Neural cell (in vitro differentiated cells): ENCODE results near the gene TPD52L3. TPM values are rescaled to one million over a fixed set of nuclear protein-coding genes. Genes with fewer than 3 reads are reported as not detected.

Experiments used
- H2AFZ ChIP-seq: fragments of 200-600, 300-800 bp; sonication (generic), shearing (Covaris generic); 2 replicates; pipeline ENCODE4 v1.6.0; 2014; ENCODE audit warnings: low read depth, mild to moderate bottlenecking, antibody characterized with exemption, low read length, moderate library complexity
- H3F3A ChIP-seq: fragments of 200-600 bp; shearing (Covaris generic); 2 replicates; pipeline ENCODE4 v1.6.1; 2016; ENCODE audit warnings: mild to moderate bottlenecking, moderate library complexity, mixed read lengths, antibody characterized with exemption, low read length; ENCODE audit not compliant: insufficient read depth, poor library complexity, severe bottlenecking
- H3K27ac ChIP-seq: fragments of 200-600, 300-800 bp; sonication (generic), shearing (Covaris generic); 2 replicates; pipeline ENCODE4 v1.5.1; 2014; ENCODE audit warnings: mild to moderate bottlenecking, low read length, moderate library complexity
- H3K27me3 ChIP-seq: fragments of 300-800, 200-600 bp; sonication (generic), shearing (Covaris generic); 2 replicates; pipeline ENCODE4 v1.6.0; 2014; ENCODE audit warnings: mild to moderate bottlenecking, low read depth, low read length, moderate library complexity; ENCODE audit not compliant: insufficient read depth
- H3K36me3 ChIP-seq: fragments of 300-800, 200-600 bp; sonication (generic), shearing (Covaris generic); 2 replicates; pipeline ENCODE4 v1.5.1; 2014; ENCODE audit warnings: mild to moderate bottlenecking, antibody characterized with exemption, low read length, moderate library complexity; ENCODE audit not compliant: insufficient read depth
- H3K4me2 ChIP-seq: fragments of 300-800, 200-600 bp; sonication (generic), shearing (Covaris generic); 2 replicates; pipeline ENCODE4 v1.6.0; 2014; ENCODE audit warnings: mild to moderate bottlenecking, low read length
- H3K4me3 ChIP-seq: fragments of 300-800, 200-600 bp; sonication (generic), shearing (Covaris generic); 2 replicates; pipeline ENCODE4 v1.5.1; 2014; ENCODE audit warnings: mild to moderate bottlenecking, low read length, moderate library complexity
- H3K79me2 ChIP-seq: fragments of 200-600 bp; shearing (Covaris generic); replicated peaks from 2 replicates; pipeline ENCODE4 v1.6.0; 2014; ENCODE audit warnings: mild to moderate bottlenecking, low read length, moderate library complexity; ENCODE audit not compliant: insufficient read depth
- H3K9ac ChIP-seq: fragments of 300-800, 200-600 bp; sonication (generic), shearing (Covaris generic); 2 replicates; pipeline ENCODE4 v1.6.1; 2016; ENCODE audit warnings: mild to moderate bottlenecking, low read length, mixed read lengths
- H3K9me2 ChIP-seq: fragments of 200-600 bp; shearing (Covaris generic); 2 replicates; pipeline ENCODE4 v1.6.1; 2016; ENCODE audit warnings: mild to moderate bottlenecking, low read length, mixed read lengths; ENCODE audit not compliant: insufficient read depth
- H3K9me3 ChIP-seq: fragments of 200-600, 300-800 bp; sonication (generic), shearing (Covaris generic); 2 replicates; pipeline ENCODE4 v1.6.1; 2016; ENCODE audit warnings: mild to moderate bottlenecking, mixed run types, low read length, moderate library complexity, mixed read lengths
- H4K20me1 ChIP-seq: fragments of 200-600 bp; shearing (Covaris generic); 2 replicates; pipeline ENCODE4 v1.6.1; 2016; ENCODE audit warnings: mild to moderate bottlenecking, mixed run types; ENCODE audit not compliant: insufficient read depth
- CTCF ChIP-seq: fragments of 450-650 bp; IDR thresholded peaks from 2 replicates; pipeline ENCODE4 v1.5.1; 2014; ENCODE audit warnings: antibody characterized with exemption, mild to moderate bottlenecking, moderate library complexity; ENCODE audit not compliant: poor library complexity, severe bottlenecking
- EP300 ChIP-seq: fragments of 450-650 bp; conservative IDR thresholded peaks from 2 replicates; pipeline ENCODE4 v1.6.1; 2014; ENCODE audit warnings: antibody characterized with exemption, mild to moderate bottlenecking, moderate library complexity; ENCODE audit not compliant: poor library complexity, severe bottlenecking
- EZH2 ChIP-seq: fragments of 200-600, 300-800 bp; shearing (Covaris generic), sonication (generic); IDR thresholded peaks from 2 replicates; pipeline ENCODE4 v1.6.1; 2014; ENCODE audit warnings: antibody characterized with exemption, low read length, borderline replicate concordance, mild to moderate bottlenecking; ENCODE audit not compliant: insufficient read depth, poor library complexity, severe bottlenecking
- MXI1 ChIP-seq: fragments of 450-650 bp; conservative IDR thresholded peaks from 2 replicates; pipeline ENCODE4 v1.6.1; 2014; ENCODE audit warnings: antibody characterized with exemption, mild to moderate bottlenecking; ENCODE audit not compliant: poor library complexity, severe bottlenecking
- POLR2AphosphoS5 ChIP-seq: IDR thresholded peaks from 2 replicates; pipeline ENCODE4 v1.6.1; 2012
- RAD21 ChIP-seq: fragments of 450-650 bp; conservative IDR thresholded peaks from 2 replicates; pipeline ENCODE4 v1.6.1; 2014; ENCODE audit warnings: antibody characterized with exemption, mild to moderate bottlenecking, moderate library complexity
- REST ChIP-seq: IDR thresholded peaks from 2 replicates; pipeline ENCODE4 v1.6.1; 2012; ENCODE audit warnings: borderline replicate concordance
- SMC3 ChIP-seq: fragments of 450-650 bp; conservative IDR thresholded peaks from 2 replicates; pipeline ENCODE4 v1.6.1; 2014; ENCODE audit warnings: antibody characterized with exemption, mild to moderate bottlenecking, moderate library complexity; ENCODE audit not compliant: poor library complexity
- TAF1 ChIP-seq: IDR thresholded peaks from 2 replicates; pipeline ENCODE4 v1.6.1; 2012; ENCODE audit warnings: low read depth
- polyA plus RNA-seq: library from polyadenylated mRNA; depleted of rRNA; stranded (reverse); fragments of >200 nt; gene quantifications from 2 replicates; pipeline ENCODE4 v1.2.3, GENCODE V29; 2014

TPD52L3 gene
- polyA plus RNA-seq, 1 donor from 2014 or later, result not detected

GRCh38 chr9:6354072-6354686, 26.0 kb downstream of the TPD52L3 start:
- no peaks in the 10 kb centered on the region for H3K36me3 ChIP-seq
- no peak overlapping the region for H3K27ac ChIP-seq
- H3K79me2 ChIP-seq, result no peaks in the 10 kb centered on the region
- H3K9me2 ChIP-seq, result no peaks in the 10 kb centered on the region
- no peaks in the 10 kb centered on the region for H3K27me3 ChIP-seq
- H4K20me1 ChIP-seq, result no peaks in the 10 kb centered on the region
- no peak overlapping the region for H2AFZ ChIP-seq
- H3K4me3 ChIP-seq, result no peak overlapping the region
- H3K9me3 ChIP-seq, result no peaks in the 10 kb centered on the region
- no peak overlapping the region for H3K9ac ChIP-seq
- no peaks in the 10 kb centered on the region for H3F3A ChIP-seq
- TF ChIP-seq EZH2 (no peak), REST (no peak), TAF1 (no peak), MXI1 (no peak), CTCF (peak; percentile 69), SMC3 (peak; percentile 68), EP300 (no peak), RAD21 (peak; percentile 74), POLR2AphosphoS5 (no peak)
- H3K4me2 ChIP-seq, result no peak overlapping the region

- Histone ChIP-seq H2AFZ (no peak overlapping the region), H3F3A (no peaks in the 10 kb centered on the region), H3K4me2 (no peak overlapping the region), H4K20me1 (no peaks in the 10 kb centered on the region), H3K79me2 (no peaks in the 10 kb centered on the region), H3K27ac (no peak overlapping the region), H3K9me2 (no peaks in the 10 kb centered on the region), H3K9ac (no peak overlapping the region), H3K36me3 (no peaks in the 10 kb centered on the region), H3K4me3 (no peak overlapping the region), H3K9me3 (no peaks in the 10 kb centered on the region), H3K27me3 (no peaks in the 10 kb centered on the region)
- no peak for TF ChIP-seq SMC3
- no peak for TF ChIP-seq RAD21
- no peak for TF ChIP-seq POLR2AphosphoS5
- TF ChIP-seq MXI1, result no peak
- no peak for TF ChIP-seq EZH2
- TF ChIP-seq REST, result no peak
Measured at GRCh38 chr9:6355728-6356127, 27.6 kb downstream of the TPD52L3 start.
